Measurements from ENCODE around the gene MORN1.

- TF ChIP-seq POLR2A (IDR thresholded peaks at IDR 0.05; ENCODE audit: low read depth, low read length) (no peak), TAF1 (IDR thresholded peaks at IDR 0.05; ENCODE audit: low read depth, low read length) (no peak), POLR2AphosphoS5 (IDR thresholded peaks at IDR 0.05; ENCODE audit: low read depth, low read length) (no peak), POU2F2 (IDR thresholded peaks at IDR 0.05; ENCODE audit: low read depth, low read length) (no peak), PAX5 (IDR thresholded peaks at IDR 0.05; ENCODE audit: insufficient read depth, low read length, severe bottlenecking) (no peak)
These were observed 112.1 kb downstream of the MORN1 start for GRCh38 chr1:2279210-2279639.

Data from GM12891 (cell line).